Measurements from ENCODE around the gene GPR179. TPM values are rescaled to one million over a fixed set of nuclear protein-coding genes. Genes with fewer than 3 reads are reported as not detected.
"Not testable (repeated sequence)": the region's sequence is repeated elsewhere in the genome, so short reads cannot be mapped to it uniquely, and the experiment has no call there.

The GPR179 gene
- total RNA-seq, 4 donors from 2014 or later: 0.21 to 0.78 (median 0.44) TPM; not detected in 1

DNA sequence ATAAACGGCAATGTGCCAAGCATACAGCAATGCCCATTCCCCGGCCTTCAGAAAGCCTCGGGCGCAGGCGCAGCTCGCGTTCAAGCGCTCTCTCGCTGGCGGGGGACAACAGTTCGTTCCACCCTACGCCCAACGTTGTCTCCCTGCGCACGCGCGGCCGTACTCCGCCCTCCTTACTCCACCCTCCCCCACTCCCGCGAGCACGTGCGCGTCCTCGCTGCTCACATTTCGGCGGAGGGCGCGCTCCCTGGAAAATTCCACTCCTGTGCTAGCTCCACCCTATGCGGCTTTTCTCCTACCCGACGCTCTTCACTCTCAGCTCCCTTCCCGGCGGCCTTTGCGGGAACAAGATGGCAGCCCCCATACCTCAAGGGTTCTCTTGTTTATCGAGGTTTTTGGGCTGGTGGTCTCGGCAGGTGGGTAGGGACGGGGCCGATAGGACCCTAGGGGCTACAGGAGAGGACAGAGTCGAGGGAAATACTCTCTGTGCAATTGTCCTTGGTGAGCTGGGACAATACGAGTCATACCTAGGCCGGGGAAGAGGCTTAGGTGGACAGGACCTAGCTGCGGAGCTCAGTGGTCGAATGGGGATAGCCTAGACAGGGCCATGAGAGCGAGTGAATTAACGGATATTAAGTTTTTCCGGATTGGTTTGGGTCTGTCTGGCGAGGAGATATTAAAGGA lies 46.8 kb downstream of the GPR179 start, which contains the start of gene MRPL45:
TSS of gene MRPL45 (plus strand) at position 335 of the 684 bp plus-strand sequence. CDS start at position 351, 16 bp downstream.
- TF ChIP-seq EP300 (IDR thresholded peaks at IDR 0.05): peak; percentile 60 to 72
- H3K4me1 ChIP-seq, H3K27me3 ChIP-seq, H3K9me3 ChIP-seq: not testable (repeated sequence)
- Histone ChIP-seq H3K36me3 (peaks cover 0 to 20% (median 0%) of the 10 kb centered on the region in 3 donors), H3K27ac (peak within 1 kb of the TSS; percentile 59 to 82 (median 74)), H3K4me3 (peak within 1 kb of the TSS; percentile 42 to 58 (median 56))
- 1% methylated on average over 47 to 48 of the region's 48 CpGs for WGBS, 2 donors
- peak; percentile 93 to 94 for DNase-seq (ENCODE audit: low spot score in 2 of 2)

DNA sequence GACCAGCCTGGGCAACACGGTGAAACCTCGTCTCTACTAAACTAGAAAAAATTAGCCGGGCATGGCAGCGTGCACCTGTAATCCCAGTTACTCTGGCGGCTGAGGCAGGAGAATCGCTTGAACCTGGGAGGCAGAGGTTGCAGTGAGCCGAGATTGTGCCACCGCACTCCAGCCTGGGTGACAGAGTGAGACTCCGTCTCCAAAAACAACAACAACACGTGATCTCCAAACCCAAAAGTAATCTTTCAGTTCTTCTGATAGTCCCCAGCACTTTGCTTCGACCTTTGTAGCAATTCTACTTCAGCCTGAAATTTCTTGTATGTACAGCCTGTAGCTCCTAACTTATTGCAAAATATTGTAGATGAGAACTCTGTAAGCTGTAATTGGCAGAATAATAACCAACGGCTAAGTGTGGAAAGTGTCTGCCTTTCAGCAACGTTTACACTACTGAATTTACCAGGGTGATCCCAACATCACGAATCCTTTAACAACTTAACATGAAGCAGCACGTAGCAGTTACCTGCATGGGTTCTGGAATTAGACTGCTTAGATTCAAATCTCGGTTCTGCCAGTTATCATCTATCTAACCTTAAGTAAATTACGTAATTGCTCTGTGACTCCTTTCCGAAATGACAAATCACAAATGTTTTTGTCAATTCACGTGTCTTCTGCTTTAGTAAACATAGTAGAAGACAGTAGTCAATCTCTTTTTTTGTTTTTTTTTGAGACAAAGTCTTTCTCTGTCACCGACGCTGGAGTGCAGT lies 48.0 kb downstream of the GPR179 start:
- H3K27me3 ChIP-seq; H3K9me3 ChIP-seq; H3K4me1 ChIP-seq; H3K4me3 ChIP-seq; DNase-seq (ENCODE audit: low spot score in 2 of 2): not testable (repeated sequence)
- H3K27ac ChIP-seq: peak overlapping the region in 2 of 4 donors; percentile 43 to 75
- peaks cover 0 to 13% (median 0%) of the 10 kb centered on the region in 3 donors for H3K36me3 ChIP-seq
- WGBS, 2 donors: 73 to 74% methylated on average over 19 to 21 of the region's 21 CpGs

DNA sequence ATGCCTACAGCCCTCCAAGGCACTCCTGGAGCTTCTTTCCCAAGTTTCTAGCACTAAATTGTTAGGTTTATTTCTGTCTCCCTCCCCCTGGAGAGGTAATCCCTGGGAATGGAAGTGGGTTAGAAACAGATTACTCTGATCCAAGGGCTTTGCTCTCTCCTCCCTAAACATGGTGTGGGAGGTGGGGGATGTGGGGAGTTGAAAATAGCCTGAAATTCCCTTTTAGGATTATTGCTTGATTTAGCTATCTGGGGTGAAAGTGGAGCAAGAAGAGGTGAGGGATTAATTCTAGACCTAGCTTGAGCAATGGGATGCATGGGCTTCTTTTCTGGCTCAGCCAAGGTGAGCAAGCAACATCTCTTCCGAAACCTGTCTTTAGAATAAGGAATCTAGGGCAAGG lies 54.0 kb downstream of the GPR179 start:
- not testable (repeated sequence) for H3K27me3 ChIP-seq; H3K9me3 ChIP-seq; H3K36me3 ChIP-seq; H3K4me1 ChIP-seq; DNase-seq (ENCODE audit: low spot score in 2 of 2); H3K4me3 ChIP-seq; H3K27ac ChIP-seq
- WGBS, 2 donors: 94 to 96% methylated on average over 1 of the region's 1 CpG

DNA sequence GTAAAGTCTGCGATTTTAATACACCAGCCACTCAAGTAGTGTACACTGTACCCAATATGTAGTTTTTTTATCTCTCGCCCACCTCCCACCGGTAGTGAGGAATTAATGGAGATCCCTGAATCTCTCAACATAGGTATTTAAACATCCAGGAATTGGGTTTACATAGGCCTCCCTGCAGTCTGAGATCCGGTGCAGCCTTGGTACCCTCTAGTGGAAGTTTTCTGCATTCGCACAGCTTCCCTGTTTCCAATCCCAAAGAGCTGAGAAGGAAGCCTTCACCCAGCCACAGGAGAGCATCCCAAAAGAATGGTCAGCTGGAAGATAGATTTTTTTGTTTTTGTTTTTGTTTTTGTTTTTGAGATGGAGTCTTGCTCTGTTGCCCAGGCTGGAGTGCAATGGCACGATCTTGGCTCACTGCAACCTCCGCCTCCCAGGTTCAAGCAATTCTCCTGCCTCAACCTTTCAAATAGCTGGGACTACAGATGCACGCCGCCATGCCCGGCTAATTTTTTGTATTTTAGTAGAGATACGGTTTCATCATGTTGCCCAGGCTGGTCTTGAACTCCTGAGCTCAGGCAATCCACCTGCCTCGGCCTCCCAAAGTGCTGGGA lies 55.4 kb downstream of the GPR179 start:
- not testable (repeated sequence) for H3K27me3 ChIP-seq; H3K9me3 ChIP-seq; H3K4me3 ChIP-seq; H3K27ac ChIP-seq; DNase-seq (ENCODE audit: low spot score in 2 of 2); H3K4me1 ChIP-seq; H3K36me3 ChIP-seq
- TF ChIP-seq, protein P1, sequence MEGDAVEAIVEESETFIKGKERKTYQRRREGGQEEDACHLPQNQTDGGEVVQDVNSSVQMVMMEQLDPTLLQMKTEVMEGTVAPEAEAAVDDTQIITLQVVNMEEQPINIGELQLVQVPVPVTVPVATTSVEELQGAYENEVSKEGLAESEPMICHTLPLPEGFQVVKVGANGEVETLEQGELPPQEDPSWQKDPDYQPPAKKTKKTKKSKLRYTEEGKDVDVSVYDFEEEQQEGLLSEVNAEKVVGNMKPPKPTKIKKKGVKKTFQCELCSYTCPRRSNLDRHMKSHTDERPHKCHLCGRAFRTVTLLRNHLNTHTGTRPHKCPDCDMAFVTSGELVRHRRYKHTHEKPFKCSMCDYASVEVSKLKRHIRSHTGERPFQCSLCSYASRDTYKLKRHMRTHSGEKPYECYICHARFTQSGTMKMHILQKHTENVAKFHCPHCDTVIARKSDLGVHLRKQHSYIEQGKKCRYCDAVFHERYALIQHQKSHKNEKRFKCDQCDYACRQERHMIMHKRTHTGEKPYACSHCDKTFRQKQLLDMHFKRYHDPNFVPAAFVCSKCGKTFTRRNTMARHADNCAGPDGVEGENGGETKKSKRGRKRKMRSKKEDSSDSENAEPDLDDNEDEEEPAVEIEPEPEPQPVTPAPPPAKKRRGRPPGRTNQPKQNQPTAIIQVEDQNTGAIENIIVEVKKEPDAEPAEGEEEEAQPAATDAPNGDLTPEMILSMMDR (IDR thresholded peaks at IDR 0.05): peak in 2 of 5 experiments; percentile 5 to 32
- 54 to 64% methylated on average over 7 of the region's 12 CpGs for WGBS, 2 donors

DNA sequence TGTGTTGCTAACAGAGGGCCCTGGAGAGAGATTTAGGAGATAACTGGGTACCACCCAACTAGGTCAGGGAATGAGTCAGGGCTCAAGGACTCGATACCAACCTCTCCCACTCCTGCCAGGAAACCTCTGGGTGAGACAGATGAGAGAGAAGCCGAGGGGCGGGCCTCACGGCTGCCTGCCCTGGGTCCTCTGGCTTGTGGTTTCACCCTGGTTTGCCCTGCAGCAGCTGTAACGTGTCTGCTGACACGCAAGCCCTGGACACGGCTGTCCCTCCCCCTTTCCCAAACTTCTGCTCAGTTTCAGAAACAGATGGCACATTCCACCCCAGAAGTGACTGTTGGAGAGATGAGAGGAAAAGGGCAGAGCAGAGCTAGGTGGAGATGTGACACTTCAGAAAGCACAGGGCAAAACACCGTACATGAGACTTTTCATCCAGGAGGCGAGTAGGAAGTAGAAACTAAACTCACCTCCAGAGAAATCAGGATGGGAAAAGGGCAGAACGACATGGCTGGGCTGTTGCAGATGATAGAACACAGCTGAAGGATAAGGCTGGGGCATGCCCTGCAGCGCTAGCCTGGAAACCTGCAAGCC lies 57.2 kb downstream of the GPR179 start:
- H3K36me3 ChIP-seq, H3K9me3 ChIP-seq, H3K27ac ChIP-seq, H3K27me3 ChIP-seq, H3K4me3 ChIP-seq, H3K4me1 ChIP-seq: not testable (repeated sequence)
- 45 to 62% methylated on average over 4 to 11 of the region's 11 CpGs for WGBS, 2 donors
- peak in 1 of 2 donors; percentile 18 for DNase-seq (ENCODE audit: low spot score in 2 of 2)

DNA sequence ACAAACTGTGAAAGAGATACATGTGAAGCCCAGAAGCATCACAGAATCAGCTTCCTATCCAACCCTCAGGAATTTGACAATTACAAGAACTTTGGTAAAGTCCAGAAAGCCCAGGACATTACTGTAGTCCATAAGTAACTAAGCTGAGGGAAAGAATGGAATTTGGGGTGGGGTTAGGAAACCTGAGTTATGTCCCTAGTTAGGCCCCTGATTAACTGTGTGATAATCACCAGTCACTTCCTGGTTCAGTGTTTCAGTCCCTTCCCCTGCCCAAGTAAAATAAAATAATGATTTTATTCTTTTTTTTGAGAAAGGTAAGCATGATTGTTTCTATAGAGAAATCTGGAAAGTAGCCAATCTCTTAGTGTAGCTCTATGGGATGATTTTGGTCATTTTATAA lies 57.8 kb downstream of the GPR179 start:
- H3K27ac ChIP-seq: not testable (repeated sequence)

More for the DNA sequence above, 57.8 kb downstream of the GPR179 start:
- not testable (repeated sequence) for H3K36me3 ChIP-seq; H3K9me3 ChIP-seq; H3K4me3 ChIP-seq; DNase-seq (ENCODE audit: low spot score in 2 of 2); H3K4me1 ChIP-seq; H3K27me3 ChIP-seq

Other genes with a start within 250 kb of the GPR179 start
- not detected for gene TBC1D3E, start 216.0 kb downstream of the GPR179 start, total RNA-seq
- gene TBC1D3, start 151.4 kb downstream of the GPR179 start, total RNA-seq: not detected
- 10 to 100 TPM; 17.4 to 29.3 (median 24.2) TPM for gene MRPL45, start 46.8 kb downstream of the GPR179 start, total RNA-seq
- gene SOCS7, start 7.9 kb upstream of the GPR179 start, total RNA-seq: 10 to 100 TPM; 14.7 to 26.4 (median 17.8) TPM
- gene ARHGAP23, start 84.5 kb upstream of the GPR179 start, total RNA-seq: 10 to 100 TPM; 41.0 to 80.7 (median 65.7) TPM